Nephron (organoid): ENCODE results near the gene MMP24OS.
A peak's percentile ranks its signal among the peaks of the same experiment; 100 is the strongest.

Experiments used
- H3K27ac Mint-ChIP-seq, 3 experiments: 2 replicates each; pipeline ENCODE4 v1.8.0; 2020; ENCODE audit warnings: mixed read lengths in 3 of 3, mild to moderate bottlenecking in 2 of 3, moderate library complexity in 1 of 3
- H3K27me3 Mint-ChIP-seq: 2 replicates; pipeline ENCODE4 v1.8.0; 2021; ENCODE audit warnings: low read depth, mild to moderate bottlenecking, moderate library complexity, mixed read lengths
- H3K36me3 Mint-ChIP-seq: 2 replicates; pipeline ENCODE4 v1.8.0; 2020; ENCODE audit warnings: low read depth, mixed read lengths
- H3K4me1 Mint-ChIP-seq: 2 replicates; pipeline ENCODE4 v1.8.0; 2020; ENCODE audit warnings: mixed read lengths
- H3K4me3 Mint-ChIP-seq, 3 experiments: 2 replicates each; pipeline ENCODE4 v1.8.0; 2020; ENCODE audit warnings: mild to moderate bottlenecking in 3 of 3, mixed read lengths in 3 of 3, moderate library complexity in 2 of 3
- H3K9me3 Mint-ChIP-seq: 2 replicates; pipeline ENCODE4 v1.8.0; 2020; ENCODE audit warnings: mixed read lengths
- CTCF ChIP-seq, 3 experiments: fragments of 200-600 bp; sonication (generic); IDR thresholded peaks; one replicate each; pipeline ENCODE4 v1.5.0; 2021; ENCODE audit warnings: antibody characterized with exemption in 3 of 3; ENCODE audit not compliant: unreplicated experiment in 3 of 3

MMP24OS gene

DNA sequence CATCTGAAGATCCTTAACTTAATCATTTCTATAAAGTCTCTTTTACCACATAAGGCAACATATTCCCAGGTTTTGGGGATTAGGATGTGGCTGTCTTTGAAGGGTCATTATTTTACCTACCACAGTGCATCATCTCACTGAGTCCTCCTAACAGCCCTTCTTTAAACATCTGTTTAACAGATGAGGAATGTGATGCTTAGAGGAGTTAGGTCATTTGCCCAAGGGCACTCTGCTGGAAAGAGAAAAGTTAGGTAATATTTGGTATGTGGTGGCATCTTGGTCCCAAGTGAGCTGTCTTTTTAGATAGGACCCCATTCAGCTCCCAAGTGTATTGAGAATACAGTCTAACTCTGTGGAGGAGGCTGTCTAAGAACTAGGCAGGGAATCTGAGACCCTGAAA, 40.4 kb downstream of the MMP24OS start:
- peaks cover 3% of the 10 kb centered on the region for H3K36me3 Mint-ChIP-seq
- H3K27ac Mint-ChIP-seq: no peak overlapping the region
- no peaks in the 10 kb centered on the region for H3K4me1 Mint-ChIP-seq
- no peak overlapping the region for H3K4me3 Mint-ChIP-seq
- no peaks in the 10 kb centered on the region for H3K9me3 Mint-ChIP-seq
- TF ChIP-seq CTCF (IDR thresholded peaks at IDR 0.05; ENCODE audit: unreplicated experiment in 3 of 3): no peak
- H3K27me3 Mint-ChIP-seq: peaks cover 6% of the 10 kb centered on the region

DNA sequence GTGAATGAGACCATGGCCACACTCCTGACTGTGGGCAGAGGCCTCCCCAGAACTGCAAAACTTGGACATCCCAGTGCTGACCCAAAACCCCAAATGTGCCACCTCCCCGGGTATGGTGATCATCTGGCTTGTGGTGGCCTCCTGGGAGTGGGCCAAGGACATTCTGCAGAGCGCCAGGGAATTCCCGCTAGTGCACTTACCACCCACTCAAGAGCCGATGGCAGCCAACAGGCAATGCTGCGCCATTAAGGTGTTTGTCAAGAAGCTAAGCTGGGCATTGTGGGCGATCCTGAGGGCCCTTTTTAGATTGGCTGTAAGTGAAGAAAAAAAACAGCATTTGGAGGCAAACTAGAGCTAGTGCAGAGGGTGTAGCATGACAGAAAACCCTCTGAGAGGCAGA, 42.0 kb downstream of the MMP24OS start:
- Mint-ChIP-seq H3K36me3 (peaks cover 3% of the 10 kb centered on the region), H3K9me3 (no peaks in the 10 kb centered on the region), H3K27me3 (peaks cover 1% of the 10 kb centered on the region), H3K4me3 (no peak overlapping the region), H3K4me1 (no peaks in the 10 kb centered on the region), H3K27ac (no peak overlapping the region)
- TF ChIP-seq CTCF (IDR thresholded peaks at IDR 0.05; ENCODE audit: unreplicated experiment in 3 of 3): no peak

- no peak for TF ChIP-seq CTCF (IDR thresholded peaks at IDR 0.05; ENCODE audit: unreplicated experiment in 3 of 3)
- no peaks in the 10 kb centered on the region for H3K9me3 Mint-ChIP-seq
- peaks cover 3% of the 10 kb centered on the region for H3K36me3 Mint-ChIP-seq
- no peak overlapping the region for H3K27ac Mint-ChIP-seq
- H3K4me3 Mint-ChIP-seq: no peak overlapping the region
- peaks cover 17% of the 10 kb centered on the region for H3K27me3 Mint-ChIP-seq
- H3K4me1 Mint-ChIP-seq: no peaks in the 10 kb centered on the region
These were observed 45.3 kb downstream of the MMP24OS start for GRCh38 chr20:35232575-35232974.

DNA sequence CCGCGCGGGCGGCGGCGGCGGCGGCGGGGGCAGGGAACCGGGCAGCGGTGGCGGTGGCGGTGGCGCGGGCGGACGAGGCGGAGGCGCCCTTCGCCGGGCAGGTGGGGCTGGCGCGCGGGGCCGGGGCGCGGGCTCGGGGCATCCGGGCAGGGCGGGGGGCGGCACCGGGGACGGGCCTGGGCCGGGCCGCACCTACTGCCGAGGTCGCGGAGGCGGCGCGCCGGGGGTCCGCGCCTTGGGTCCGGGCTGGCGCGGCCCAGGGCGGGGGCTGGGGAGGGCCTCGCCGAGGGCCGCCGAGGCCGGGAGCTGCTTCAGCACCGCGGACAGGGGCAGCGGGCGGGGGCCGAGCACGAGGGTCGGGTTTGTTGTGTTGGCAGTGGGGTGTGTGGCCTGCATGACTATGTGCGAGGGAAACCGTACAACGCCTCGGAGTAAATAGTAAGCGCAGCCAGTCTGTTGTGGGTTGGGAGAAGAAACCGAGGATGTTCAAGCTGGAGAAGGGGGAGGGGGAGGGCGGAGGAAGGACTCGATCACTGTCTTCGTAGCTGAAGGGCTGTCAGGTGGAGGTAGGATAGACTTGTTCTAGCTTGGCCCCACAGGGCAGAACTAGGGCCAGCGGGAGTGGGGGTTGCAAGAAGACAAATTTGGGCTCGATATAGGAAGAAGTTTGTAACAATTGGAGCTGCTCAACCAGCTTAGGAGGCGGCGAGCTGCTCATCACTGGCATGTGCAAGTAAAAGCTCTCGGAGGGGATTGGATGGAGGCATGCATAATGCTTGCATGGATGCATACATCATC, 50.8 kb downstream of the MMP24OS start:
- no peaks in the 10 kb centered on the region for H3K4me1 Mint-ChIP-seq
- H3K36me3 Mint-ChIP-seq: peaks cover 7% of the 10 kb centered on the region
- H3K4me3 Mint-ChIP-seq: peak overlapping the region; percentile 76 to 77 (median 76)
- H3K27ac Mint-ChIP-seq: no peak overlapping the region
- no peak for TF ChIP-seq CTCF (IDR thresholded peaks at IDR 0.05; ENCODE audit: unreplicated experiment in 3 of 3)
- peaks cover 54% of the 10 kb centered on the region for H3K27me3 Mint-ChIP-seq
- peaks cover 5% of the 10 kb centered on the region for H3K9me3 Mint-ChIP-seq
